MM.1S (cell line): Measurements from ENCODE around the gene CANT1.
"Not testable (repeated sequence)": the region's sequence is repeated elsewhere in the genome, so short reads cannot be mapped to it uniquely, and the experiment has no call there.

Source experiments
- DNase-seq: peaks from one replicate; pipeline ENCODE4 v3.0.0-alpha.2; 2015
- H2AFZ ChIP-seq: fragments of 300-600 bp; sonication (generic); 2 replicates; pipeline ENCODE4 v1.6.0; 2016; ENCODE audit warnings: antibody characterized with exemption, low read length
- H3F3A ChIP-seq: fragments of 300-600 bp; sonication (generic); 2 replicates; pipeline ENCODE4 v1.6.1; 2016; ENCODE audit warnings: mild to moderate bottlenecking, antibody characterized with exemption, low read length, moderate library complexity, mixed read lengths; ENCODE audit not compliant: insufficient read depth
- H3K27ac ChIP-seq: fragments of 300-600 bp; sonication (generic); 2 replicates; pipeline ENCODE4 v1.5.1; 2016; ENCODE audit warnings: mild to moderate bottlenecking, low read length
- H3K27me3 ChIP-seq: fragments of 300-600 bp; sonication (generic); replicated peaks from 2 replicates; pipeline ENCODE4 v1.6.0; 2016; ENCODE audit warnings: low read length; ENCODE audit not compliant: insufficient read depth
- H3K36me3 ChIP-seq: fragments of 300-600 bp; sonication (generic); replicated peaks from 2 replicates; pipeline ENCODE4 v1.6.1; 2016; ENCODE audit warnings: mild to moderate bottlenecking, low read length, mixed read lengths; ENCODE audit not compliant: insufficient read depth
- H3K4me1 ChIP-seq: fragments of 300-600 bp; sonication (generic); 2 replicates; pipeline ENCODE4 v1.6.1; 2016; ENCODE audit warnings: low read length, mixed read lengths
- H3K4me2 ChIP-seq: fragments of 300-600 bp; sonication (generic); 2 replicates; pipeline ENCODE4 v1.6.0; 2016; ENCODE audit warnings: low read depth, low read length
- H3K4me3 ChIP-seq: fragments of 300-600 bp; sonication (generic); 2 replicates; pipeline ENCODE4 v1.5.1; 2016; ENCODE audit warnings: low read length, mixed read lengths
- H3K79me2 ChIP-seq: fragments of 300-600 bp; sonication (generic); 2 replicates; pipeline ENCODE4 v1.6.1; 2016; ENCODE audit warnings: mixed run types, low read length, mixed read lengths
- H3K9ac ChIP-seq: fragments of 300-600 bp; sonication (generic); 2 replicates; pipeline ENCODE4 v1.6.1; 2016; ENCODE audit warnings: low read length, mixed read lengths
- H3K9me2 ChIP-seq: fragments of 300-600 bp; sonication (generic); replicated peaks from 2 replicates; pipeline ENCODE4 v1.6.1; 2016; ENCODE audit warnings: mild to moderate bottlenecking, low read length, mixed read lengths; ENCODE audit not compliant: insufficient read depth
- H3K9me3 ChIP-seq: fragments of 300-600 bp; sonication (generic); replicated peaks from 2 replicates; pipeline ENCODE4 v1.6.1; 2016; ENCODE audit warnings: mild to moderate bottlenecking, low read length, mixed read lengths; ENCODE audit not compliant: insufficient read depth
- H4K20me1 ChIP-seq: fragments of 300-600 bp; sonication (generic); 2 replicates; pipeline ENCODE4 v1.6.1; 2016; ENCODE audit warnings: mild to moderate bottlenecking, low read length, moderate library complexity, mixed read lengths; ENCODE audit not compliant: insufficient read depth
- EZH2 ChIP-seq: fragments of 300-600 bp; sonication (generic); optimal IDR thresholded peaks from 2 replicates; pipeline ENCODE3; 2017; ENCODE audit warnings: low read depth, mild to moderate bottlenecking, antibody characterized with exemption, low read length, mixed read lengths
- EZH2phosphoT487 ChIP-seq: fragments of 300-600 bp; sonication (generic); IDR thresholded peaks from 2 replicates; pipeline ENCODE4 v1.6.1; 2018; ENCODE audit warnings: antibody characterized with exemption, low read length
- TF ChIP-seq, protein P1 (sequence below): fragments of 300-600 bp; sonication (generic); IDR thresholded peaks from 2 replicates; pipeline ENCODE4 v1.5.1; 2016; ENCODE audit warnings: antibody characterized with exemption, low read length, mixed read lengths

The CANT1 gene

DNA sequence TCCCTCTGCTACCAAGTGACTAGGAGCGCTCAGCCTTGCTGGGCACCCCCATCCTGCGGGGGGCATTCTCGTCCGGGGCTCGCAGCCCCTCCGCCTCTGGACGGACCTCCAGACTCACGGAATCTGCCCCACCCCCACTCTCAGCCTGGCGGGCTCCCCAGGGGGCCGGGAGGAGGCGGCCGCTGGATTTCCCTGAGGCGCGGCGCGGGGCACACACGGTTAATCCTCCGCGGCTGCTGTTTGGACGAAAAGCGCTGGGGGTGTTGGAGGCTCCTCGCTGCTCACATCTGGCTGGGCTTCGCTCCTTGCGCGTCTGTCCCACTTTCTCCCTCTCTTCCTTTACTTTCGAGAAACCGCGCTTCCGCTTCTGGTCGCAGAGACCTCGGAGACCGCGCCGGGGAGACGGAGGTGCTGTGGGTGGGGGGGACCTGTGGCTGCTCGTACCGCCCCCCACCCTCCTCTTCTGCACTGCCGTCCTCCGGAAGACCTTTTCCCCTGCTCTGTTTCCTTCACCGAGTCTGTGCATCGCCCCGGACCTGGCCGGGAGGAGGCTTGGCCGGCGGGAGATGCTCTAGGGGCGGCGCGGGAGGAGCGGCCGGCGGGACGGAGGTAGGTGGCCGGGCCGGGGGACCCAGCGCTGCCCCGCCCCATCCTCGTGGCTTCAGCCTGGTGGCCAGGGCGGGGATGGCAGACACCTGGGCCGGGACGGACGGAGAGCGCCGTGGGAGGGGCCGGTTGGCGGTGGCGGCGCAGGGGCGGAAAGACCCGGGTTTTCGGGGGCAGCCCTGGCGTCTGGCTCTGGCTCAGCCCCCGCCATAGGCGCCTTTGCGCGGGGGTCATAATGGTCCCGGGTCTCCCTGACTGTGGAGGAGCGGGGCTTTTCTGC is 14.6 kb upstream of the CANT1 start, which contains the start of gene C1QTNF1:
TSS of gene C1QTNF1 (plus strand) at position 284 of the 886 bp plus-strand sequence. CDS start 19,800 bp downstream, outside the sequence.
- H3K79me2 ChIP-seq: no peaks in the 10 kb centered on the region
- no peak within 1 kb of the TSS for H3K9ac ChIP-seq
- DNase-seq: peak; percentile 21
- peak within 1 kb of the TSS; percentile 90 for H2AFZ ChIP-seq
- TF ChIP-seq EZH2: no peak
- TF ChIP-seq, protein P1, sequence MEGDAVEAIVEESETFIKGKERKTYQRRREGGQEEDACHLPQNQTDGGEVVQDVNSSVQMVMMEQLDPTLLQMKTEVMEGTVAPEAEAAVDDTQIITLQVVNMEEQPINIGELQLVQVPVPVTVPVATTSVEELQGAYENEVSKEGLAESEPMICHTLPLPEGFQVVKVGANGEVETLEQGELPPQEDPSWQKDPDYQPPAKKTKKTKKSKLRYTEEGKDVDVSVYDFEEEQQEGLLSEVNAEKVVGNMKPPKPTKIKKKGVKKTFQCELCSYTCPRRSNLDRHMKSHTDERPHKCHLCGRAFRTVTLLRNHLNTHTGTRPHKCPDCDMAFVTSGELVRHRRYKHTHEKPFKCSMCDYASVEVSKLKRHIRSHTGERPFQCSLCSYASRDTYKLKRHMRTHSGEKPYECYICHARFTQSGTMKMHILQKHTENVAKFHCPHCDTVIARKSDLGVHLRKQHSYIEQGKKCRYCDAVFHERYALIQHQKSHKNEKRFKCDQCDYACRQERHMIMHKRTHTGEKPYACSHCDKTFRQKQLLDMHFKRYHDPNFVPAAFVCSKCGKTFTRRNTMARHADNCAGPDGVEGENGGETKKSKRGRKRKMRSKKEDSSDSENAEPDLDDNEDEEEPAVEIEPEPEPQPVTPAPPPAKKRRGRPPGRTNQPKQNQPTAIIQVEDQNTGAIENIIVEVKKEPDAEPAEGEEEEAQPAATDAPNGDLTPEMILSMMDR: peak; percentile 46
- no peak for TF ChIP-seq EZH2phosphoT487
- H3K4me1 ChIP-seq: no peaks in the 10 kb centered on the region
- no peaks in the 10 kb centered on the region for H3K9me2 ChIP-seq
- peaks cover 97% of the 10 kb centered on the region for H3K27me3 ChIP-seq
- H3K36me3 ChIP-seq: no peaks in the 10 kb centered on the region
- H3K4me3 ChIP-seq: peak within 1 kb of the TSS; percentile 74
- no peaks in the 10 kb centered on the region for H3K9me3 ChIP-seq
- H3K4me2 ChIP-seq: peak within 1 kb of the TSS; percentile 100
- no peak within 1 kb of the TSS for H3K27ac ChIP-seq
- no peaks in the 10 kb centered on the region for H3F3A ChIP-seq
- no peaks in the 10 kb centered on the region for H4K20me1 ChIP-seq

DNA sequence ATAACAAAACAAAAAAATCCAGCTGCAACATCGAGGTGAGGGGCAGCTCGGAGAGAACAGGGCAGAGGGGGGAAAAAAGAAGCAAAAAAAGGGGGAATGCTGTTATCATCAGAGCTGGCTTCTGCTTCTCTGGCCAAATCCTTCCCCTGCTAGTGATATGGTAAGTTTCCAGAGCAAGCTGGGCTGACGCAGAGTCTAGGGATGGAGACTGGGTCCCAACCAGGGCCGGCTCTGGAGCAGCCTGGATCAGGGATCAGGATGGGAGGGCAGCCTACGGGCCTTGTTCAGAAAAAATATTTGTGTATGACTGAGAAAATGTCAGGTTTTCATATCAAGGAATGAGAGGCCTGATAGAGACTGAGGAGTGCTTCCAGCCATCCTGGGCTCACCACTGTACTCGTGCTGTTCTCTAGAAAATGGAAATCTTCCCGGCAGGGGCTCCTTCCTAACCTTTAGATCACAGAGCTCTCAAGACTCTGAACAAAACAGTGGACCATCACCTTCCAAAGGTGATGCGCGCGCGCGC is 13.7 kb upstream of the CANT1 start:
- Histone ChIP-seq H3K9ac (no peak overlapping the region), H2AFZ (no peak overlapping the region), H3K4me2 (no peak overlapping the region), H3K36me3 (no peaks in the 10 kb centered on the region), H3K79me2 (no peaks in the 10 kb centered on the region), H3K27ac (no peak overlapping the region), H3K27me3 (peaks cover 97% of the 10 kb centered on the region), H3K9me3 (no peaks in the 10 kb centered on the region), H3F3A (no peaks in the 10 kb centered on the region), H3K4me1 (no peaks in the 10 kb centered on the region), H3K9me2 (no peaks in the 10 kb centered on the region), H3K4me3 (no peak overlapping the region), H4K20me1 (no peaks in the 10 kb centered on the region)
- no peak for DNase-seq
- TF ChIP-seq, protein P1: no peak
- no peak for TF ChIP-seq EZH2phosphoT487
- TF ChIP-seq EZH2: no peak

DNA sequence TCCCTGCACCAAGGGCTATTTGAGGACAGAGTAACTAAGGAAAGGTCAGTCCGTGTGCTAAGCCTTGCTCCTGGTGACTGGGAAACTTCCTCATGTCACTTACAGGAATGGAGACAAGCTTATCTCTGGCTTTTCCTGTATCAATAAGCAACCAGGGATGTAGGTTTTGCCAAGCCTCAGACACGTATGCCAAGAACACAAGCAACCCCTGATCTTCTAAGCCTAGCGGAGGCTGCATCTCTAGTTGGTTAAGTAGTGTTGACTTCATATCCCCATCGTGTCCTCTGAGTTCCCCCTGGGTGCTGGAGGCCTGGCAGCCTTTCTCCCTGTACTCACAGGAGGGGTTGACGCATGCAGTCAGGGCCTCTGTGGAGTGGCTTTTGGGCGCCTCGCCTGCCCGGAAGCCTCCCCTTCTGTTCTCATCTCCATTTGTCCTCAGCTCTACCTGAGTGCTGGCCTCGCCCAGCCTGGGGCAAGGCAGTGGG is 13.0 kb upstream of the CANT1 start:
- peaks cover 93% of the 10 kb centered on the region for H3K27me3 ChIP-seq

DNA sequence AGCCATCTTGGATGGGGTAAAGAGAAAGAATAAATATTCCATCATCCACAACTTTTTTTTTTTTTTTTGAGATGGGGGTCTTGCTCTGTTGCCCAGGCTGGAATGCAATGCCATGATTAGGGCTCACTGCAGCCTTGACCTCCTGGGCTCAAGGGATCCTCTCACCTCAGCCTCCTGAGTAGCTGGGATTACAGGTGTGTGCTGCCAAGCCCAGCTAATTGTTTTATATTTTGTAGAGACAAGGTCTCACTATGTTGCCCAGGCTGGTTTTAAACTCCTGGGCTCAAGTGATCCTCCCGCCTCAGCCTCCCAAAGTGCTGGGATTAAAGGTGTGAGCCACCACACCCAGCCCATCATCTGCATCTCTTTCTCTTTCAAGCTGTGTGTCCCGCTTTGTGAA is 12.4 kb upstream of the CANT1 start:
- H2AFZ ChIP-seq, H3K4me2 ChIP-seq, H3K9me3 ChIP-seq, H3K4me3 ChIP-seq, H3K36me3 ChIP-seq, H3K4me1 ChIP-seq, H3K9ac ChIP-seq, H3K27ac ChIP-seq, H3F3A ChIP-seq, H3K79me2 ChIP-seq, DNase-seq, H3K9me2 ChIP-seq, H4K20me1 ChIP-seq: not testable (repeated sequence)
- H3K27me3 ChIP-seq: peaks cover 86% of the 10 kb centered on the region

More for the DNA sequence above, 13.0 kb upstream of the CANT1 start:
- H3K4me2 ChIP-seq: no peak overlapping the region
- no peaks in the 10 kb centered on the region for H3K36me3 ChIP-seq
- TF ChIP-seq, protein P1: no peak
- TF ChIP-seq EZH2phosphoT487: no peak
- TF ChIP-seq EZH2: no peak
- H3K4me3 ChIP-seq: no peak overlapping the region
- no peaks in the 10 kb centered on the region for H3K79me2 ChIP-seq
- no peak overlapping the region for H3K9ac ChIP-seq
- H3K9me3 ChIP-seq: no peaks in the 10 kb centered on the region
- H3K9me2 ChIP-seq: no peaks in the 10 kb centered on the region
- H3K4me1 ChIP-seq: no peaks in the 10 kb centered on the region
- no peaks in the 10 kb centered on the region for H3F3A ChIP-seq
- H3K27ac ChIP-seq: no peak overlapping the region
- no peaks in the 10 kb centered on the region for H4K20me1 ChIP-seq
- H2AFZ ChIP-seq: no peak overlapping the region
- no peak for DNase-seq
